GM20431 (cell line): ENCODE data around the gene MAGI2.

ENCODE experiments used
- in situ Hi-C: fragments of 300-500 bp; cut with MseI, MboI; formaldehyde crosslinking; loops from one replicate; pipeline ENCODE4 v1.15.0; 2020; ENCODE audit warnings: low sequenced_read_pairs; ENCODE audit not compliant: unreplicated experiment

The MAGI2 gene

DNA sequence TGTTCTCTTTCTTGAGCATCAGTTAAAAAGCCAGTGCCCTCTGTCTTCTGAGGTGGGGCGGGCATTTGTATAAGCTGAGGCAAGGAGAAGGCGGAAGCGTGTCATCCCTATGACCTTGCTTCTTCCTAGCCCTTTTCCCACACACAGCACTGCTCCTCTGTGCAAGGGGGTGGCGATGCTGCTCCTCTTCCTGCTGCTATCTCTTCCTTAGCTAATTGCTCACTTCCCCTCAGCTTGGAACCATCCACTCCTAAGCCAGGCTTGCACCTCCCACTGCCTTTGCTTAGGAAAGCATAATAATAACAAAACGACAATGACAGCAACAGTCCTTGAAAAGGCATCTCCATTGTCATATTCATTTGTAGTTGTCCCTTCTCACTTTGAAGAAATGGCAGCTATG lies 1288.0 kb downstream of the MAGI2 start:
- in situ Hi-C loops, result no loop called here

DNA sequence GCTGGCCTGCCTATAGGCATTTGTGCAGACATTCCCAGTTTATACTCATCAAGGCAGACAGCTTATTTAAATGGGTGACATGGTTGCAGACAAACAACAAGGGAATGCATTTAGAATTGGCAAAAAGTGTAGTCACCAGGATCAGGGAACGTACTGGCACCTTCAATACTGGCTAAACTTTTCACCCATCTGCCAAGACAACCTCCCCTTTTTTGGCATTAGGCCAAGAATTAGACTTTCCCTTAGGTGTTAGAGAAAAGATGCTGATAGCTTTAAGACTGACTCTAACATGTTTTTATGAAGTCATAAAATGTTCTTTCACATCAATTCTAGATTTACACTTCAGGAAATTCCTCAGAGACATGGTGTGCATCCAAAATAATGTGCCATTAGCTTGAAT lies 1289.0 kb downstream of the MAGI2 start:
- in situ Hi-C loops, result no loop called here

DNA sequence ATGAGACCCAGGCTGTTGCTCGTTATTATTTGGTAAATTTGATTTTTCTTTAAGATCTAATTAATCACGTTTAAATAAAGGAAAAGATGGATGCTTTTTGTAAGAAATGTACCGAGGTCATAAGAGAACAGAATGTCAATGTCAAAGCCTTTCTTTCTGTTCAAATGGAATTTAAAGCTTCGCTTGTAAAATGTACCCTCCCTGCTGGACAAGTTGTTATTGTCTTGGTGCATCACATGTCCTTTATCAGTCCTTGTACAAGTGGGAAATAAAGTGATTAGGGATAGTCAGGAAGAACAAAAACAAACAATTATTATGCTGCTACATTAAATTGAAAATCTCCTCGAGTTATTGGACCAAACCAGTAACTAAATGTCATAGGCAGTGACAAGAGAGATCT lies 1291.7 kb downstream of the MAGI2 start:
- in situ Hi-C loops, result no loop called here

DNA sequence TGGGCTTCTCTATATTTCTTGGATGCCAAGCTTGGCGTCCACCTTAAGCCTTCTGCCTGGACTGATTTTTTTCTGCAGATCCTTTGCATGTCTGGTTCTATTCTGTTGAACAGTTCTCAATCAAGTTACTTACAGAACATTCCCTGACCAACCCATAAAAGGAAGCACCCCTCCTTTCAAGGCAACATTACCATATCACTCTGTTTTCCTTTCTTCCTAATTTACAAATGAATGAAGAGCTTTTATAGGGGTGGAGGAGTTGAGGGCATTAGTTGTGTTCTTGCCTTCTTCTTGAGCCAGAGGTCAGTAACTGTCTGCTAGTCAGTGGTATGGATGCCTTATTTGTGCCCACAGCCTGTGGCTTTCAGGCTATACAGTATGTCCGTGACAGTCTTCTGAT lies 1293.9 kb downstream of the MAGI2 start:
- in situ Hi-C loops, result no loop called here

DNA sequence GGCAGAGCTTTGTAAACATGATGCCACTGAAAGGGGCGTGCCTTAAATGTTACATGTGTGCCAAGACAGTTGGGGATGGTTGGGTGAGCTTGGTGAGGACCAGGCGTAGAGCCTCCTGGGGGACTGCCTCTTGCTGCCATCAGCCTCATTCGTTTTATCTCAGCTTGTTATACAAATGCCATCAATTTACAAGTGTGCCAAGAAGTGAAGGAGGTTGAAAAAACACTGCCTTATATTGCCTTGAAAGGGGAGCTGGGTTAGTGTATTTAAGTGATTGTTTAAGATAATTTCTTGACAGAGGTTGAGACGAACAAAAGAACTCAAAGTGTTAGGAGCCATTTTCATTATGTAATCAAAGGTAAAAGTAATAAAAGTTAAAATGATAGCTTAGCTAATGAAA lies 1300.2 kb downstream of the MAGI2 start:
- in situ Hi-C loops, result no loop called here

DNA sequence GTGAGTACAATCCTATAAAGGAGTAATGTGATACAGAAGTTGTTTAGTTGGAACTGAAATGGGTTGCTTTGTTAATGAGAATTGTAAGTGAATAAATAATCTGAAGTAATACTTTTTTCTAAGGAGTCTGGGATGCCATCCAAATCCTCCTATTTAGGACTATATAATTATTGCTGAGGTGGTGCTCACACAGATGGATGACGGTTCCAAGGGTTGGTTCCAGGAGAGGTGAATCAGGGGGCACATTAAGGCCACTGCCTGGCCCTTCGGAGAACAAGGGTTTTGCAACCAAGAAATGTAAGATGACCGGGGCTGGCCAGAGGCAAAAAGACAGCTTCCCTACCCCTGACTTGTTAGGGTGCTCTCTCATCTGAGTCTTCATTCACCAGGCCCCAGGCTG lies 1302.2 kb downstream of the MAGI2 start:
- in situ Hi-C loops, result no loop called here

DNA sequence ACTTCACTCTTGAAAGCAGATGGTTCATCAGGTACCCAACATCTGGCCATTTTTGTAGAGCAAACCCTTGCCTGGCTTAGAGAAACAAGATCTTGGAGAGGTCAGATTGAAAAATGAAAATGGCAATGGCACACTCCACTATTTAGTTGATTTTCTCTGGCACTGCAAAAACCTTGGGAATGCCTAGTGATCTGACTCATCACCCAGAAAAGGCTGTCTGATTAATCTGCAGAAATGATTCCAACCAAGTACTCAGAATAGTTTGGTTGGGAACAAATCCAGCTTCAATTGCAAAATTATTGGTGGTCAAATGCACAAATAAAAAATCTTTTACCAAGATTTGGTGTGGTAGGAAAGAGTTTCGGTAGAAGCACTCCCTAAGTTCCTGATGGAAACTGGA lies 1303.7 kb downstream of the MAGI2 start:
- in situ Hi-C loops, result no loop called here

DNA sequence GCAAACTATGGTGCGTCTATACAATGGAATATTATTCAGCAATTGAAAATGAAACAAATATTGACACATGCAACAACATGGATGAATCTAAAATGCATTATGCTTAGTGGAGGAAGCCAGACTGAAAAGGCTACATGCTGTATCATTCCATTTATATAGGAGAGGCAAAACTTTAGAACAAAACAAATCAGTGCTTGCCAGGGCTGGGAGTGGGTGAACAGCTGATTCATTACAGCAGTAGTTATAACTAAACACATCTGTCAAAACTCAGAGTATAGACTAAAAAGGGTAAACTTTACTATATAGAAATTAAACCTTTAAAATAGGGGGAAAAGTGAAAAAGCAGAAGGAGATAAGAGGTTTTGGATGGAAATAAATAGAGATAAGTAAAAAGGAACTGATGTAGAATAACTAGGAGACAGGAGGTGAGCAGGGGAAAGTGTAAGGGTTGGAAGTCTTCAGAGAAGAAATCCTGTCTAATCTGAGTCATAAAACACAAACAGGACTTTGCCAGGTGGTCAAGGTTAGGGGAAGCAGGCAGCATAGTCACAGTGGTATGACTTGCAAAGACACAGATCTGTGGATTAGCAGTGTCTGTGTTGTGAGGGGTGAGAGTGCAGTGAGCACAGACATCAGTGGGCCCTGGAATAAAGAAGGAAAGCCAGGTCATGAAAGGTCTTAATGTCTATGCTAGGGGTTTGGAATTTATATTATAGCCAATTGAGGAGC lies 1305.1 kb downstream of the MAGI2 start:
- in situ Hi-C loops, result no loop called here

DNA sequence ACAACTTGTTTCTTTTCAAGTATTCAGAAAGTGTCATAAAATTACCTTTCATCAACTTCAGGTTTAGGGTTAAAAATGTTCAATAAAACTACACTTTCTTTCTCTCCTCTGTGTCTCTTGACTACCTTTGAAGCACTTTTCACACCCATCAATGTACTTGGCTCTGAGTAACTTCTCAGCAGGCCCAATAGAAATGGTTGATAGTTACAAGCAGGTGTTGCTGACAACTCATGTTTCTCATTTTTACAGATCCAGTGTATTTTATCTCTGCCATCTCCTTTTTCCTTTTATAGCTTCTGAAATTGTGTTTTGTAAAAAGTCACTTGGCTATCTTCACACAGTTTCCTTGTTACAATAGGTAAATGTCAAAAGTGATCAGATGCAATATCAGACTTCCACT lies 1306.9 kb downstream of the MAGI2 start:
- in situ Hi-C loops, result no loop called here

DNA sequence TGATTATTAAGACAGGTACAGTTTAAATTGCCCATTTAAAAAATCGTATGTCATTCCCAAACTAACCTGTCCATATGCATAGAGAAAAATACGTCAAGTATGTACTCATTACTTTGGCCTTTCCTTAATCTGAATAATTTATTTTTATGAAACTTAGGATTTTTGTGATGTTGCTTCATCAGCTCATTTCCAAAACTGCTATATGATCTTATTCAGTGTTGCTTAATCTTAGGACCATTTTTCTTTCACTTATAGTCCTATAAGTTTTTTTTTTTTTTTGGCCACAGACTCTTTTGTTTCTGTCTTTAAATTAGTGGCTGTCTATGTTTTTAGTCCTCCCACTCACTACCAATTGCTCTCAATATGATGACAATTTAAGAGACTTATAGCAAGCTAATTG lies 1309.8 kb downstream of the MAGI2 start:
- in situ Hi-C loops, result no loop called here

DNA sequence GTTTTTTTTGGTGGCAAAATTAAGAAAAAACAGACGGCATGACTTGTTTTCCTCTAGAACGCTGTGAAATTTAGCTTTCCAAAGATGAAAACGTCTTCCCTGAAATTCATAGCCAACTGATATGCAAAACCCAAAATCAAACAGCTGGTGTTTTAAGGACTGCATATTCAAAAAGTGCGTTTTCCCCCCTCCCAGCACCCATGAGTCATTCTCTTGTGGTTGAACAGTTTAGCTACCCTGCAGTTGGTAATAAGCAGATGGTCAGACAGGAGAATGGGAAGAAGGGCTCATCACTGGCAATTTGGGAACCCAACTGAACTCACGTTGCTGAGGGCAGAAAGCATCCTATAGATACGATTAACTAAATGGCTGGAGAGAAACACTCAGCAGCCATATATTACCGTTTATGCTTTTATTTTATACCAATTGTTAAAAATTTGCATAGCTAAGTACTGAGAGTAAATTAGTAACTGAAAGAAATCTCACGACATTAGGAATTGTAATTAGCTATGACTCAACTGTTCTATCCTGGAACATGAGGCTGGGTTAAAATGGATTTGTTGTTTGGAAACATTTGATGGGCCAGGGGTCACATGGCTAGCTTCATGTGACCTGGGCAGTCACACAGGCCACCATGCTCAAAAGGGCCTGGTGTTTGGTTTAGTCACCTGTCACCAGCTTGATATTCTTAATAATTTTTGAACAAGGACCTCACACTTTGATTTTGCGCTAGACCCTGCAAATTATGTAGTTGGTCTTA lies 1311.8 kb downstream of the MAGI2 start:
- in situ Hi-C loops, result no loop called here

DNA sequence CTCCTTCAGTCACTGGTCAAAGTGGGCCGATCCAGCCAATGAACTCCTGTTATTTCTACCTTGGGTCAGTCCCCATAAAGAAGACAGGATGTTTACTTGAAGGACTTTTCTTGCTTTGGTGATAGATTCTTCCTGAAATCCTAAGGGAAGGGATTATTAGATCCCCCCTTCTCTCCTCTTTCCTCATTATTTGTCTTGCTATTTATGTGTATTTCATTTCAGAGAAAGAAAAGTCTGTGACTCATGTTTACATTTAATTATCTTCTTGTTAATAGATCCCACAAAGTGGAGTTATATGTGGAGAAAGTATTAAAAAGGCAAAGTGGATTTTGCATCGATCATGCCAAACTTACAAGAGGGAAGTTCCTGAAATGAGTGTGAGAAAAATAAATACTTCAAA lies 1313.4 kb downstream of the MAGI2 start:
- in situ Hi-C loops, result no loop called here

DNA sequence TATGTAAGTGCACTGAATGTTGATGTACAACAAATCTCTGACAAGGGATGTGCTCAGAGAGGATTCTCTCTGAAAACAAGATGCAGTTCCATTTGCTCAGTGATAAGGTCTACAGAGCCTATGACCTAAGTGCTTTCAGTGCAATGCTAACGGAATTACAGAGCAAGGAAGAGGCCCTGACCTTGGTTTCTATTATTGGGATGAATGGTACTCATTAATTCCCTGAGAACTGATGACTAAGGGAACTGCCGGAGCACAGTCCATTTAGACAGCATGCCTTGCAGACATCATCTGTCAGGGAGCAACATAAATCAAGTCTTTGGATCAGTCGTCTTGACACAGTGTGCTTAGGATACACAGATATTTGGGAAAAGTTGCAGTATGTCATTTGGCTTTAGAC lies 1314.1 kb downstream of the MAGI2 start:
- in situ Hi-C loops, result no loop called here

DNA sequence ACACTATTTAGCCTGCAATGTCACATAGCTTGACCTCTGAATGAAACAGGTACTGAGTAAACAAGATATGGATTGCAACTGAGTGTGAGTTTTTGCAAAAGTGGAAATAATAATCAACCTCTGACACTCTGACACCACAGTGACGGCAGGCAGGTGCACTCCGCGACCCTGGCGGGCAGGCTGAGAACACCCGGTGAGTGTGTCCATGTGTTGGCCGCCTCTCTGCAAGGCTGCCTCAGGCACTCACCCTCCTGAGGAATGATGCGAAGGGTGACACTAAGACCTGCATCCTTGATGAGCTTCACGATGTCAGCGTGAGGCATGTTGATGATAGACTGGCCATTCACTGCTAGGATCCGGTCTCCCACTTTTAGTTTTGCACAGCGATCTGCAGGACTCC lies 1318.7 kb downstream of the MAGI2 start:
- in situ Hi-C loops, result no loop called here

DNA sequence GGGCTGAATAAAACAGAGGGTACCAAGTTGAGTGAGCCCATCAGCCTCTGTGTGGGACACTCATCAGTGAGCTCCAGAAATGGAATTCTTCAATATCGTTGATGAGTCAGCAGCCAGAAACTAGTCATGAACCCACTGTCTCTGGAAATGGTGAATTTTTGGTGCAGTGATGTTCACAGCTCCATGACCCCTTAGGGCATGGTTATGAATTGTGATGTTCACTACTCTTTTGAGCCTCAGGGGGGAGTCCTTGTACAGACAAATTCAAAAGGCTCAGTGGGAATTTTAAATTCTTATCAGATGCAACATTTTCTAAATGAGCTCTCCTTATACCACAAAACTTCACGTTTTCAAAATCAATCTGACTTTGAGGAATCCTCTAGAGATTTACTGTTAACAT lies 1319.2 kb downstream of the MAGI2 start:
- in situ Hi-C loops, result no loop called here

DNA sequence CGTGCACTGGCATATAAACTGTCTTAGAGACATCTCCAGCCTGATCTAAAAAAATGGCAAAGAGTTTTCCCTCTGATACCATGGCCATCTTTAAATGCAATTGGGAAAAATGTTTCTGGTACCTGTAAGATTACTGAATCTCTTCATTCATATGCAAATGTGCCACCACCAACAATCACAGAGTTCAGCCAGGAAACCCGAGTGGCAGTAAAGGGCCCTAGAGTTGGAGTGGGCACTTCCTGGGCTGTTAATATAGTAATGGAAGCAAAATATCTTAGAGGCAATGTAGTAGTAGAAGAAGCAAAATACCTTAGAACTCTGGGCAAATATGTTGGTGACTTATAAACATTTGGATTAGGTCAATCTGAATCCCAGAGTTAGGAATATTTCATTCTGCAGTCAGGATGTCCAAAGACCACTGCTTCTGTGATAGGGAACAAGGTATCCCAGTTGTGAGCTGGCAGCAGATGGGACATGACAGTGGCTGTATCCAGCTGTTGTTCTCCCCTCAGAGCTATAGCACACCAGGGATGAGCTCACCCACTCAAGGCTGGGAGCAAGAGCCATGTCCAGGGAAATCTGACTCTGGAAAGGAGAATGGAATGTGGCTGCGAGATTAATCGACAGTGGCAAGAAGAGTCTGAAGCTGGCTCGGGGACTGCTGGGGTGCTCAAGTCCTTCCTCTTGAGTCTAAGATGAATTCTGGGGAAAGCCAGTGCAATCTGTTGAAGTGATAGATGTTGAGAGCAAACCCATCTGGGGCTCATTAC lies 1322.8 kb downstream of the MAGI2 start:
- in situ Hi-C loops, result no loop called here

DNA sequence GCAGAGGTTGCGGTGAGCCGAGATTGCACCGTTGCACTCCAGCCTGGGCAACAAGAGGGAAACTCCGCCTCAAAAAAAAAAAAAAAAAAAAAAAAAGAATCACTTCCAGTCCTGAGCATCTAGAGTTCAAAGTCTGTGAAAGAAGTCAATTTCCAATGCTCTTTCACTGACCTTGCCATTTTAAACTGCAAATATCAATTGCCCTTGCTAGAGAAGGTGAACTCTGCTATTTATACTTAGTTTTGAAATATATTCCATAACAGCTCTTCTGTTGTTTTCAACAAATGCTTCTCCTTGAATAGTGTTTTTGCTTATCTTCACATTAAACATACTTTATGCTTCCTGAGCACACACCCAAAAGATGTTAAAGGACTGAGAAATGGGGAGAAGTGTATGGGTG lies 1323.6 kb downstream of the MAGI2 start:
- in situ Hi-C loops, result no loop called here

DNA sequence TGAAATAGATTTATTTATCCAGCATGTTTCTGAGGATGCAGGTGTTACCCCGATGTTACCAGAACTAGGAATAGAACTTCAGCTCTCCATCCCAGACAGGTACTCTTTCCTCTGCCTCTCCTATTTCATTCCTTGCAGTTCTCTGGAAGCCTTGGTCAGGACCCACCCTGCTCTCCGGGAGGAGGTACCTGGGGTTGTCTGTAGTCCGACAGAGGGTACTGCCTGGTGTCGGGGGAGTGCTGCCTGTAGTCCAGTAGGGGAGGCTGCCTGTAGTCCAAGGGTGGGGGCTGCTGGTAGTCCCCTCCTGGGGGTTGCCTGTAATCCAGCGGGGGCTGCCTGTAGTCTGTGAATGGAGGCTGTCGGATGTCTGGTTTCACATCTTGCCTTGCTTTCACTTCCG lies 1326.5 kb downstream of the MAGI2 start:
- in situ Hi-C loops, result no loop called here

DNA sequence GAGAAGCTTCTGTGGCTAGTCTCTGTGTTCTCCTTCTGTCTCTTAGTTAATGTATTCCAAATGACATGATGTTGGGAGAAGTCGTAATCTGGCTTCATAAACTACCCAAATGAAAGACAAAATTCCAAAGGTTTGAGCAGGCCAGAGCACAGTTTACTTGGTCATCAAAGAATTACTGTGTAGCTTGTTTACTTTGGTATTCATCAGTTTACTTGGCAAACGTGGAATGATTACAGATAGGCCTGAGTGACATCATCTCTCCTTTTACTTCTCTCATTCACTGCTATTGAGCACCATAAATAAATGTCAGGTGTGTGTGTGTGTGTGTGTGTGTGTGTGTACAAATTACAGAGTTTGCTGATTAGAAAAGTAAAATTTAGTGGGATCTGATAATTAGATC lies 1327.6 kb downstream of the MAGI2 start:
- in situ Hi-C loops, result no loop called here

DNA sequence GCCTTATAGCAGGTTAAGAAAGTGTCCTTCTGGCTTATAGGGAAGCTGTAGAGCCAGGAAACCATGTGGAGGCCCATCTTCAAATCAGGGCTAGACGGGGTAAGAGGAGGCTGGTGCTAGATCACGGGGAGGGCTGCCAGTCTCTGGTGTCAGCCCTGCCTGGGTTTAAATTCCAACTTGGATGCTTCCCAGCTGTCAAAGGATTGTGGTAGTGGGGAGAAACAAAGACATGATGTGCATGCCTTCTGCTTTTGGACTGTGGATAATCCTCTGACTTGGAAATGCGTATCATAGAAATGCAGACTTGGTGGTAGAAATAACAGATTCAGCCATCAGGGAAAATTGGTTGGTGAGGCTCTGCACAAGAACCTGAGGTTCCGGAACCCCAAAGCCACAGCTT lies 1329.3 kb downstream of the MAGI2 start:
- in situ Hi-C loops, result no loop called here

DNA sequence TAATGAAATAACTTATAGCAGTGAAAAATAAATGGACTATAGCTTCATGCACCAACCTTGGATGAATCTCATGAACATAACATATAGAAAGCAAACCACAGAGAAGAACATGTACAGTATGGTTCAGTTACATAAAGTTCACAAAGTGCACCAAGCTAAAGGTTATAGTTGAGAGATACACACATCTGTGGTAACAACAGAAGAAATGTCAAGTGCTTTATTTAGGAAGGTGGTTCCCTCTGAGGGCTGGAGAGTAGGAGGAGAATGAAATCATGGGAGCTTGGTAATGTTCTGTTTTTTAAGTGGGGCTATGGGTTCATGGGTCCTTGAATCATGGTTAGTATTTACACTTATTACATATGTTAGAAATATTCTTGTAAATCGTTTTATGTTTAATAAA lies 1331.6 kb downstream of the MAGI2 start:
- in situ Hi-C loops, result no loop called here
